Measurements from ENCODE around the gene GRIP2.

The GRIP2 gene

DNA sequence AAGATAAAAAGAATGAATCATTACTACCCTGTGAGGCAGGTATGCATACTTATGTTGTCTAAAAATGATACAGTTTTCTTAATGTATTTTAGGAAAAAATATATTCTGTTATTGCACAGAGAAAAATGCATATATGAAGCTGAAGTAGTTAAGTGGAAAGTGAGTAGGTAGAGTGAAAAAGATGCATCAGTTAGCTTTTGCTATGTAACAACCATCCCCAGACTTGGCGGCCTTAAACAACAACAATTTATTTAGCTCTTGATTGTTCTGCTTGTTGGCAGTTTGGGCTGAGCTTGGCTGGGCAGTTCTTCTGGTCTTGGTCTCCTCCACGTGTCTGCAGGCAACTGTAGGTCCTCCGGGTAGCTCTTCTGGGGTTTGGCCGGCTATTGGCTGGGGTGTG, 92.1 kb downstream of the GRIP2 start:
- Histone ChIP-seq H4K20me1 (ENCODE audit: insufficient read depth, low read length) (no peaks in the 10 kb centered on the region), H3K27ac (ENCODE audit: low read length) (no peak overlapping the region), H3K9me2 (replicated peaks; ENCODE audit: insufficient read depth, low read length) (no peaks in the 10 kb centered on the region), H2AFZ (ENCODE audit: low read length) (no peak overlapping the region), H3K27me3 (replicated peaks; ENCODE audit: insufficient read depth, low read length) (no peaks in the 10 kb centered on the region), H3K36me3 (replicated peaks; ENCODE audit: insufficient read depth, low read length) (no peaks in the 10 kb centered on the region), H3K4me1 (ENCODE audit: low read length) (no peaks in the 10 kb centered on the region), H3F3A (ENCODE audit: insufficient read depth, low read length) (no peaks in the 10 kb centered on the region), H3K9ac (ENCODE audit: low read length) (no peak overlapping the region), H3K4me2 (ENCODE audit: low read depth, low read length) (no peak overlapping the region), H3K9me3 (replicated peaks; ENCODE audit: insufficient read depth, low read length) (no peaks in the 10 kb centered on the region), H3K79me2 (ENCODE audit: low read length) (no peaks in the 10 kb centered on the region), H3K4me3 (ENCODE audit: low read length) (no peak overlapping the region)
- no peak for TF ChIP-seq EZH2 (optimal IDR thresholded peaks at IDR 0.05; ENCODE audit: low read depth, low read length)
- TF ChIP-seq, protein P1, sequence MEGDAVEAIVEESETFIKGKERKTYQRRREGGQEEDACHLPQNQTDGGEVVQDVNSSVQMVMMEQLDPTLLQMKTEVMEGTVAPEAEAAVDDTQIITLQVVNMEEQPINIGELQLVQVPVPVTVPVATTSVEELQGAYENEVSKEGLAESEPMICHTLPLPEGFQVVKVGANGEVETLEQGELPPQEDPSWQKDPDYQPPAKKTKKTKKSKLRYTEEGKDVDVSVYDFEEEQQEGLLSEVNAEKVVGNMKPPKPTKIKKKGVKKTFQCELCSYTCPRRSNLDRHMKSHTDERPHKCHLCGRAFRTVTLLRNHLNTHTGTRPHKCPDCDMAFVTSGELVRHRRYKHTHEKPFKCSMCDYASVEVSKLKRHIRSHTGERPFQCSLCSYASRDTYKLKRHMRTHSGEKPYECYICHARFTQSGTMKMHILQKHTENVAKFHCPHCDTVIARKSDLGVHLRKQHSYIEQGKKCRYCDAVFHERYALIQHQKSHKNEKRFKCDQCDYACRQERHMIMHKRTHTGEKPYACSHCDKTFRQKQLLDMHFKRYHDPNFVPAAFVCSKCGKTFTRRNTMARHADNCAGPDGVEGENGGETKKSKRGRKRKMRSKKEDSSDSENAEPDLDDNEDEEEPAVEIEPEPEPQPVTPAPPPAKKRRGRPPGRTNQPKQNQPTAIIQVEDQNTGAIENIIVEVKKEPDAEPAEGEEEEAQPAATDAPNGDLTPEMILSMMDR (IDR thresholded peaks at IDR 0.05; ENCODE audit: low read length): no peak
- TF ChIP-seq EZH2phosphoT487 (IDR thresholded peaks at IDR 0.05; ENCODE audit: low read length): no peak
- DNase-seq: no peak

DNA sequence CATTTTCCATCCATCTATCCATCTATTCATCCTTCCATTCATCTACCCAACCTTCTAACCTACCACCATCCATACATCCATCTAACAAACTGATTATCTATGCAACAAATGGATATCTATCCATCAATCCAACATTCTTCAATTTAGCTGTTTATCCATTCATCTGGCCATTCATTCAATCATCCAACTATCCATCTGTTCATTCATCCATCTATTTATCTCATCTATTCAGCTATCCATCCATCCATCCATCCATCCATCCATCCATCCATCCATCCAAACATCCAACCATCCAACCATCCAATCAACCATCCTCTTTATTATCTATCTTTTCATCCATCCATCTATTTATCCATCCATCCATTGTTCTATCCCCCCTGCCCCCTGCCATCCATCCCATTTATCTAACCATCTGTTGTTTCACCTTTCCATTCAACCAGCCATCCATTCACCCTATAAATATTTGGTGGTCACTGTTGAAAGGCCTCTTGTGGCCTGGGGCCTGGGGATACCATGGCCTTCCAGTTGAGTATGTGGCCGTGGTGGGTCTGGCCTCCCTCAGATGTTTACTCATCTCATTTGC, 93.1 kb downstream of the GRIP2 start:
- Histone ChIP-seq H3K9me2 (replicated peaks; ENCODE audit: insufficient read depth, low read length) (no peaks in the 10 kb centered on the region), H3K27ac (ENCODE audit: low read length) (no peak overlapping the region), H3K4me2 (ENCODE audit: low read depth, low read length) (no peak overlapping the region), H2AFZ (ENCODE audit: low read length) (no peak overlapping the region), H3K4me3 (ENCODE audit: low read length) (no peak overlapping the region), H3K9me3 (replicated peaks; ENCODE audit: insufficient read depth, low read length) (no peaks in the 10 kb centered on the region), H3K79me2 (ENCODE audit: low read length) (no peaks in the 10 kb centered on the region), H3K36me3 (replicated peaks; ENCODE audit: insufficient read depth, low read length) (no peaks in the 10 kb centered on the region), H4K20me1 (ENCODE audit: insufficient read depth, low read length) (no peaks in the 10 kb centered on the region), H3K9ac (ENCODE audit: low read length) (no peak overlapping the region), H3K27me3 (replicated peaks; ENCODE audit: insufficient read depth, low read length) (no peaks in the 10 kb centered on the region), H3F3A (ENCODE audit: insufficient read depth, low read length) (no peaks in the 10 kb centered on the region), H3K4me1 (ENCODE audit: low read length) (no peaks in the 10 kb centered on the region)
- DNase-seq: no peak
- TF ChIP-seq EZH2phosphoT487 (IDR thresholded peaks at IDR 0.05; ENCODE audit: low read length) (no peak), EZH2 (optimal IDR thresholded peaks at IDR 0.05; ENCODE audit: low read depth, low read length) (no peak)
- TF ChIP-seq, protein P1 (IDR thresholded peaks at IDR 0.05; ENCODE audit: low read length): no peak

DNA sequence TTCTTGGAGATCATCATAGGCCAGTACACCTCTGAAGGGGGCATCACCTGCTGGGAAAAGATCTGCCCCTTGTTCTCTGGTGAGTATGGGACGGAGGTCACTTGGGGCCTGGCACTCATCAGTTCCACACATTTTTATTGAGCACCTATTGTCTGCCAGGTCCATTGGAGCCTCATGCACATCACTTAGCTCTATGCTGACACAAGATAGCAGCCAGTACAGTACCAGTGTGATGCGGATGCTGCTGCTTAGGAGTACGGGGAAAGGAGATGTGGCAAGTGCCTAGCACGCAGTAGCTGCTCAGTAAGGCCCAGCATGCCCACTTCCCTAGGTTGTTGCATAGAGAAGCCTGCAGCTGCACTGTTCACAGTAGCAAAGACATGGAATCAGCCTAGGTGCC, 94.4 kb downstream of the GRIP2 start:
- TF ChIP-seq EZH2phosphoT487 (IDR thresholded peaks at IDR 0.05; ENCODE audit: low read length) (no peak), EZH2 (optimal IDR thresholded peaks at IDR 0.05; ENCODE audit: low read depth, low read length) (no peak)
- TF ChIP-seq, protein P1 (IDR thresholded peaks at IDR 0.05; ENCODE audit: low read length): no peak
- Histone ChIP-seq H4K20me1 (ENCODE audit: insufficient read depth, low read length) (no peaks in the 10 kb centered on the region), H3K36me3 (replicated peaks; ENCODE audit: insufficient read depth, low read length) (no peaks in the 10 kb centered on the region), H3K27ac (ENCODE audit: low read length) (no peak overlapping the region), H3K9me3 (replicated peaks; ENCODE audit: insufficient read depth, low read length) (no peaks in the 10 kb centered on the region), H3K4me1 (ENCODE audit: low read length) (no peaks in the 10 kb centered on the region), H3F3A (ENCODE audit: insufficient read depth, low read length) (no peaks in the 10 kb centered on the region), H3K4me3 (ENCODE audit: low read length) (no peak overlapping the region), H3K79me2 (ENCODE audit: low read length) (peaks cover 4% of the 10 kb centered on the region; the same call in 1 of the 2 replicates), H3K9me2 (replicated peaks; ENCODE audit: insufficient read depth, low read length) (no peaks in the 10 kb centered on the region), H2AFZ (ENCODE audit: low read length) (no peak overlapping the region), H3K4me2 (ENCODE audit: low read depth, low read length) (no peak overlapping the region), H3K9ac (ENCODE audit: low read length) (no peak overlapping the region), H3K27me3 (replicated peaks; ENCODE audit: insufficient read depth, low read length) (no peaks in the 10 kb centered on the region)
- DNase-seq: no peak
